Activated CD4-positive, alpha-beta T cell treated with anti-CD3 and anti-CD28 coated beads for 36 hours (primary cell): ENCODE data around the gene NAALAD2. TPM values are rescaled to one million over a fixed set of nuclear protein-coding genes. Genes with fewer than 3 reads are reported as not detected.
"Not testable (repeated sequence)": the region's sequence is repeated elsewhere in the genome, so short reads cannot be mapped to it uniquely, and the experiment has no call there.

Experiments used
- ATAC-seq: fragments of 200-7000 bp; cut with Tn5 transposase; one replicate; pipeline ENCODE4 v1.10.0; 2021; ENCODE audit warnings: mild to moderate bottlenecking, moderate library complexity
- CTCF ChIA-PET: fragments of 350-600 bp; sonication (Branson Sonifier 250); formaldehyde crosslinking; loops from one replicate; lab custom pipeline; 2021; ENCODE audit warnings: antibody characterized with exemption; lab: Charles Lee
- POLR2A ChIA-PET: fragments of 350-600 bp; sonication (Branson Sonifier 250); formaldehyde crosslinking; loops from one replicate; lab custom pipeline; 2021; ENCODE audit warnings: antibody characterized with exemption, inconsistent platforms; lab: Charles Lee
- DNase-seq: peaks from one replicate; pipeline ENCODE4 v3.0.0-alpha.2; 2020
- H3K27ac Mint-ChIP-seq: one replicate; pipeline ENCODE4 v1.8.0; 2021; ENCODE audit warnings: mixed read lengths
- H3K27me3 Mint-ChIP-seq: one replicate; pipeline ENCODE4 v1.8.0; 2021; ENCODE audit warnings: mixed read lengths
- H3K36me3 Mint-ChIP-seq: one replicate; pipeline ENCODE4 v1.8.0; 2021; ENCODE audit warnings: low read depth, mixed read lengths
- H3K4me1 Mint-ChIP-seq: one replicate; pipeline ENCODE4 v1.8.0; 2021; ENCODE audit warnings: mixed read lengths
- H3K4me3 Mint-ChIP-seq: one replicate; pipeline ENCODE4 v1.8.0; 2021; ENCODE audit warnings: mild to moderate bottlenecking, moderate library complexity, mixed read lengths
- H3K9me3 Mint-ChIP-seq: one replicate; pipeline ENCODE4 v1.8.0; 2021; ENCODE audit warnings: low read depth, mixed read lengths
- intact Hi-C, 2 experiments: fragments of 100-400 bp; cut with DNase I in 1 of 2; cut with micrococcal nuclease in 1 of 2; formaldehyde crosslinking; loops; one replicate each; pipeline versions ENCODE4 v1.14.2 to v1.15.1; 2022 to 2024; cut with DNase I, micrococcal nuclease
- total RNA-seq, 2 experiments: library from RNA; stranded (reverse); gene quantifications; one replicate each; pipeline ENCODE4 v1.2.3, GENCODE V29; 2021

Gene NAALAD2
- not detected for total RNA-seq

DNA sequence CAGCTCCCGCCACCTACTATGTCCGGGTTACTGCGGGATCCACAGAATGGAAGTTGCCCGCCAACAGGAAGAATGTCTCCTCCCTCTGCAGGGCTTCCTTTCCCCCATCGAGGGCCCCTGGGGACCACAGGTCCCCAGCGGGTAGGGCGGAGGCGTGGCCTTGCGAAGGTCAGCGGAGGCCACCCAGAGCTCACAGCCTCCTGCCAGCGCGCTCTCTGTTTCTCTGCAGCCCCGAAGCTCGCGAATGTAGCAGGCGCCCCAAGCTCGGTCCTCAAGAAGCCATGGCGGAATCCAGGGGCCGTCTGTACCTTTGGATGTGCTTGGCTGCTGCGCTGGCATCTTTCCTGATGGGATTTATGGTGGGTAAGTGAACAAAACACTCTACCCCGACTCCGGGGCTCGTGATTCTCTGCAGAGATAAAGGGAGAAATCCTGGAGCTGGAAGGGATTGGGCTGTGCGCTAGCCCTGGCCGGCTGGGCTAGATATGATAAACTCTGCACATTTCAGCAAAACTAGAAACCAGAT is at the start of gene NAALAD2:
NAALAD2 (plus strand) TSS at position 186 of the 526 bp plus-strand sequence; CDS start at position 282, 96 bp downstream.
- peaks cover 12% of the 10 kb centered on the region for H3K4me1 Mint-ChIP-seq
- no peak within 1 kb of the TSS for H3K27ac Mint-ChIP-seq
- H3K9me3 Mint-ChIP-seq = no peaks in the 10 kb centered on the region
- DNase-seq (peak; percentile 12), ATAC-seq (no peak)
- POLR2A ChIA-PET = no interaction called here
- H3K27me3 Mint-ChIP-seq = peaks cover 51% of the 10 kb centered on the region
- no peak within 1 kb of the TSS for H3K4me3 Mint-ChIP-seq
- intact Hi-C loops = no loop called here
- CTCF ChIA-PET = interaction anchor here (0.6 kb wide), 3 partner anchors 10 to 464 kb away, joined by 3 read pairs; no protein-coding TSS in a partner anchor
- H3K36me3 Mint-ChIP-seq = no peaks in the 10 kb centered on the region

DNA sequence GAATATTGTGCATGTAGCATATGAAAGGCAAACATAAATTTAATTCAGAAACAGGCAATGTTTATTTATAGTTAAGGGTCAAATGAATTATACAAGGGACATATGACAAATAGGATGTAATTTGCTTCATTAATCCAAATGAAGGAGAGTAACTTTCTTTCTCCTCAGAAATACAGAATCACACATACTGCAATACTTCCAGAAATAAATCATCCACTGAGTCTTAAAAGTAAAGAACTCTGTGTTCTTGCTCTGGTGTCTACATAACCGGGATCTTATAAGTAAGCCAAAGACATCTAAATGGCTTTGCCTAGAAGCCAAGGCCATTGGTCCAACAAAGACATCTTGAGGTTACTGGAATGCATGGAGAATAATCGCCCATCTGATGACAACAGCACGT is 48.8 kb upstream of the NAALAD2 start, which contains the start of gene UBTFL1:
UBTFL1 (plus strand) TSS at position 301 of the 400 bp plus-strand sequence; CDS start at position 301, 0 bp downstream.
- H3K27ac Mint-ChIP-seq, ATAC-seq, H3K4me3 Mint-ChIP-seq, H3K9me3 Mint-ChIP-seq, DNase-seq, H3K4me1 Mint-ChIP-seq, intact Hi-C loops, H3K27me3 Mint-ChIP-seq, CTCF ChIA-PET, H3K36me3 Mint-ChIP-seq, POLR2A ChIA-PET: not testable (repeated sequence)

DNA sequence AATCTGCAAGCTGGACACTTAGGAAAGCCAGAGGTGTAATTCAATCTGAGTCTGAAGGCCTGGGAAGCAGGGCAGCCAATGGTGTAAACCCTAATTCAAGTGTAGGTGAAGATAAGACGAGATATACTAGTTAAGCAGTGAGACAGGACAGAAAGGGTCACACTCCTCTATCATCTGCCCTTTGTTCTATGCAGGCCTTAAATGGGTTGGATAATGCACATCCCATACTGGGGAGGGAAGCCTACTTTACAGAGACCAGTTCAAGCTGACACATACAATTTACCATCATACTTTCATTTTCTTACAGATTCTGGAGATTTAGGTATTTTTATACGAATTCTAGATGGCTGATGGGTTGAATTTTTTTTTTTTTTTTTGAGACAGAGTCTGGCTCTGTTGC is 45.7 kb upstream of the NAALAD2 start:
- H3K36me3 Mint-ChIP-seq, H3K9me3 Mint-ChIP-seq, H3K4me1 Mint-ChIP-seq, H3K27me3 Mint-ChIP-seq, DNase-seq, H3K27ac Mint-ChIP-seq, intact Hi-C loops, ATAC-seq, POLR2A ChIA-PET, CTCF ChIA-PET, H3K4me3 Mint-ChIP-seq: not testable (repeated sequence)

DNA sequence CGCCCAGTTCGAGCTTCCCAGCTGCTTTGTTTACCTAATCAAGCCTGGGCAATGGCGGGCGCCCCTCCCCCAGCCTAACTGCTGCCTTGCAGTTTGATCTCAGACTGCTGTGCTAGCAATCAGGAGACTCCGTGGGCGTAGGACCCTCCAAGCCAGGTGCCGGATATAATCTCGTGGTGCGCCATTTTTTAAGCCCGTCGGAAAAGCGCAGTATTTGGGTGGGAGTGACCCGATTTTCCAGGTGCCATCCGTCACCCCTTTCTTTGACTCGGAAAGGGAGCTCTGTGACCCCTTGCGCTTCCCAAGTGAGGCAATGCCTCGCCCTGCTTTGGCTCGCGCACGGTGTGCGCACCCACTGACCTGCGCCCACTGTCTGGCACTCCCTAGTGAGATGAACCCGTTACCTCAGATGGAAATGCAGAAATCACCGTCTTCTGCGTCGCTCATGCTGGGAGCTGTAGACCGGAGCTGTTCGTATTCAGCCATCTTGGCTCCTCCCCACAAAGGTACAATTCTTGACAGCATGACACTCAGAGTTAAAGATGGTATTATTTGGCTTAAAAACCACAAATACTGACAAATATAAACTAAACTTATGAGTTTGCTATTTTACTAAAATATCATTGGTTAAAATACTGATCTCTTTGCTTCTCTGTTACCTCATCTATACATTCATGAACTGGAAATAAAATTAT is 39.1 kb upstream of the NAALAD2 start:
- H3K27ac Mint-ChIP-seq, H3K27me3 Mint-ChIP-seq, H3K36me3 Mint-ChIP-seq, intact Hi-C loops, ATAC-seq, POLR2A ChIA-PET, DNase-seq, H3K9me3 Mint-ChIP-seq, H3K4me1 Mint-ChIP-seq, CTCF ChIA-PET, H3K4me3 Mint-ChIP-seq: not testable (repeated sequence)

DNA sequence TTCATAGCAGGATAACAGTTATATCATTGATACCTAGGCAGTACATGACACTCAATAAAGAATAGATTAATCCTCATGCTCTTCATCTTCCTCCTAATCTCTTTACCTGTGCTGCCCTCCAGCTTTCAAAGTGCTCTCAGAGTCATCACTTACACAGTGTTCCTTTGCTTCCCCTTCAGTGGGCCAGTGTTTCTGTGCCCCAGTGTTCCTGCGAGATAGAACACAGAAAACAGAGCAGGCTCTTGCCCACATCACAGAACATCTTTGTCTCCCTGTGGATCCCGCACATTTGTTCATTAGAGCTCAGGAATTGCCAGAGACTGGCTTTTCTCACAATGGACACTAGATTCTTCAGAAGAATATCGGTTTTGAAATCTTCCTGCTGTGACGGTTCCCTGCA is 36.2 kb upstream of the NAALAD2 start:
- H3K27me3 Mint-ChIP-seq, DNase-seq, POLR2A ChIA-PET, CTCF ChIA-PET, H3K9me3 Mint-ChIP-seq, H3K36me3 Mint-ChIP-seq, intact Hi-C loops, H3K27ac Mint-ChIP-seq, H3K4me3 Mint-ChIP-seq, ATAC-seq: not testable (repeated sequence)
- H3K4me1 Mint-ChIP-seq = peaks cover 11% of the 10 kb centered on the region

DNA sequence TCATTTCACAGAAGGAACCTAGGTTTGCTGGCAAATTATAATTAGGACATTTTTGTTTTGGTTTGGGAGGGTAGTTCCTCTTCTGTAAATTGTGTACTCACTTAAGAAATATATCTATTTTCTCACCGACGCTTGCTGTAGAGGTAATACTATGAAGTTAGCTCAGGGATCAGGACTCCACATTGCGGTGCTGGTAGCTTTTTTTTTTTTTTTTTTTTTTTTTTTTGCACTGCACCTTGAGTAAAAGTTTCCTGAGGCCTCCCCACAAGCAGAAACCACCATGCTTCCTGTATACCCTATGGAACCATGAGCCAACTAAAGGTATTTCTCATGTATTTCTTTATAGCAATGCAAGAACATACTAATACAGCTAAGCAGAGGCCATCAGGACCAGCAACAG is 34.0 kb upstream of the NAALAD2 start:
- ATAC-seq (no peak), DNase-seq (peak; percentile 8)
- H3K9me3 Mint-ChIP-seq = no peaks in the 10 kb centered on the region
- CTCF ChIA-PET = interaction anchor here (0.9 kb wide), 1 partner anchor 13 kb away, joined by 3 read pairs; no protein-coding TSS in a partner anchor
- no peak overlapping the region for H3K4me3 Mint-ChIP-seq
- H3K27ac Mint-ChIP-seq = no peak overlapping the region
- H3K36me3 Mint-ChIP-seq = no peaks in the 10 kb centered on the region
- intact Hi-C loops = no loop called here
- peaks cover 11% of the 10 kb centered on the region for H3K4me1 Mint-ChIP-seq
- no peaks in the 10 kb centered on the region for H3K27me3 Mint-ChIP-seq
- POLR2A ChIA-PET = no interaction called here

DNA sequence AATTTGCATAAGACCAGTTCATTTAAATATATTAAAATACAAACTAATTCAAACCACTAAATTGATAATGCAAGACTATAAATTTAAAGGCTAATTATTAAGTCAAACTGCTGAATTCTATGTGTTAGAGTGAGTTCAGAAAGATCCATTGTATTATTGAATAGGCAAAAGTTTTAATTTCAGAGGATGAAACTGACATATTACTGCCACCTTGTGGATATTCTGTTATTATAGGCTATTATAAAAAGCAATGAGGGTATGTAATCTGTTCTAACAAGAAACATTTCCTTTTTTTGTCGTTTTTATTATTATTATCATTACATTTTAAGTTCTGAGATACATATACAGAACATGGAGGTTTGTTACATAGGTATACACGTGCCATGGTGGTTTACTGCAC is 20.9 kb upstream of the NAALAD2 start:
- Mint-ChIP-seq H3K4me1 (no peaks in the 10 kb centered on the region), H3K36me3 (no peaks in the 10 kb centered on the region), H3K27ac (no peak overlapping the region), H3K4me3 (no peak overlapping the region), H3K9me3 (no peaks in the 10 kb centered on the region), H3K27me3 (peaks cover 2% of the 10 kb centered on the region)
- intact Hi-C loops = loop anchor here in 1 of 2 experiments (5.0 kb wide), 1 partner anchor 1016 kb away; no protein-coding TSS in a partner anchor
- ChIA-PET POLR2A (no interaction called here), CTCF (interaction anchor here (1.0 kb wide), 2 partner anchors 13 to 18 kb away, joined by 3 to 4 read pairs; no protein-coding TSS in a partner anchor)
- ATAC-seq (no peak), DNase-seq (no peak)

DNA sequence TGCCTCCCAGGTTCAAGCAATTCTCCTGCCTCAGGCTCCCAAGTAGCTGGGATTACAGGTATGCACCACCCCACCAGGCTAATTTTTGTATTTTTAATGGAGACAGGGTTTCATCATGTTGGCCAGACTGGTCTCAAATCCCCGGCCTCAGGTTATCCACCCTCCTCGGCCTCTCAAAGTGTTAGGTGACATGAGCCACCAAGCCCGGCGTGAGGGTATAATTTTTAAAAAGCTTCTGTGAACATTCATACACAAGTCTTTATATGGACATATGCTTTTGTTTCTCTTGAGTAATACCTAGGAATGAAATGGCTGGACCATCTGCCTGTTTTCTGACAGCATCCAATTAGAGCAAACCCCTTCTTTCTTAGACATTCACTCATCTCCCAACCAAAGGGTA is 14.3 kb upstream of the NAALAD2 start:
- peaks cover 1% of the 10 kb centered on the region for H3K9me3 Mint-ChIP-seq
- H3K27ac Mint-ChIP-seq = no peak overlapping the region
- H3K4me3 Mint-ChIP-seq = no peak overlapping the region
- no peaks in the 10 kb centered on the region for H3K4me1 Mint-ChIP-seq
- DNase-seq (no peak), ATAC-seq (no peak)
- H3K36me3 Mint-ChIP-seq = no peaks in the 10 kb centered on the region
- ChIA-PET CTCF (no interaction called here), POLR2A (no interaction called here)
- H3K27me3 Mint-ChIP-seq = peaks cover 1% of the 10 kb centered on the region
- intact Hi-C loops = no loop called here

GRCh38 chr11:90124371-90124770 is 10.1 kb upstream of the NAALAD2 start:
- peaks cover 7% of the 10 kb centered on the region for H3K27me3 Mint-ChIP-seq
- no peak for DNase-seq
- no peak overlapping the region for H3K27ac Mint-ChIP-seq
- CTCF ChIA-PET = no interaction called here
- H3K4me1 Mint-ChIP-seq = no peaks in the 10 kb centered on the region
- no peak overlapping the region for H3K4me3 Mint-ChIP-seq
- POLR2A ChIA-PET = no interaction called here
- H3K36me3 Mint-ChIP-seq = no peaks in the 10 kb centered on the region
- intact Hi-C loops = no loop called here
- H3K9me3 Mint-ChIP-seq = peaks cover 1% of the 10 kb centered on the region
- ATAC-seq = no peak

GRCh38 chr11:90124946-90125345 is 9.5 kb upstream of the NAALAD2 start:
- ChIA-PET POLR2A (no interaction called here), CTCF (no interaction called here)
- intact Hi-C loops = no loop called here
- no peak overlapping the region for H3K27ac Mint-ChIP-seq
- H3K9me3 Mint-ChIP-seq = peaks cover 1% of the 10 kb centered on the region
- peaks cover 9% of the 10 kb centered on the region for H3K27me3 Mint-ChIP-seq
- H3K36me3 Mint-ChIP-seq = no peaks in the 10 kb centered on the region
- ATAC-seq (no peak), DNase-seq (no peak)
- no peak overlapping the region for H3K4me3 Mint-ChIP-seq
- H3K4me1 Mint-ChIP-seq = no peaks in the 10 kb centered on the region

DNA sequence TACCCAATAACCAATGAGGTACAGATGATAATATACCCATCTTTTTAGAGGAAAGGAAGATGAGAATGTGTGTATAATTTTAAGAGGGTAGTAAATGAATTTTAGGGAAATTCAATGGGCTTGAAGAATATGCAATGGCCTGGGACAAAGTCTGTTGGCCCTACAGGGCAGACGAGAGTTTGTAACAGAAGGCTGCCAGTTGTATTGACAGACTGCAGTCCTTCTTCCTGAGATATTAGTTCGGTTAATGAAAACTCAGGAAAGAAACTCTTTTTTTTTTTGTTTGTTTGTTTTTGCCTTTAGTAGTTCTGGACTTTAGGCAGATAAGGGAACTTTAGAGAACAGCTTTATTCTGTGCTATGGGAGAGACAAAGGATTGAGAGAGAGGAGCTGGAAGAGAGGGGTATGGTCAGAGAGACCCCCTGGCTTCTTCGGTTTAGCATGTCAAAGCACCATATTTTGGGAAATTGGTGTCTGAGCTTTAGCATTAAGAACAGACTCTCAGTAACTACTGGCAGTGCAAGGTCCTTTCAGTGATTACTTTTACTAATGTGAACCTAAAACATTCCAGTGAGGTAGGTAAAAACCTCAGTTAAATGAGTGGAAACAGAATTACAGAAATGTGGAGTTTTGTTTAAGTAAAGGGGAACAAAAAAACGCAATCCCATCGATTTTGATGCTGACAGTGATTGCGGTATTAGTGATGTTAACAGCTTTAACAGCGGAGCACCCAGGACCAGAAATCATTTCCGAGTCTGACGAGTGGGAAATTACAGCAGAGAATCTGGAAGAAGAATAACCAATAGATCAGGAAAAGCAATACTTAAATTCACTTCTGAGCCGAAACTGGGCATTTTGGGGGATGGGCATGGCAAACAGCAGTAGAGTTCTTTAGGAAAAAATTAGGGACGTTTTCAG is 644 bp upstream of the NAALAD2 start:
- no peaks in the 10 kb centered on the region for H3K36me3 Mint-ChIP-seq
- peaks cover 12% of the 10 kb centered on the region for H3K4me1 Mint-ChIP-seq
- H3K9me3 Mint-ChIP-seq = no peaks in the 10 kb centered on the region
- ChIA-PET POLR2A (no interaction called here), CTCF (interaction anchor here (0.6 kb wide), 1 partner anchor 11 kb away, joined by 3 read pairs; no protein-coding TSS in a partner anchor)
- no peak for DNase-seq
- no peak for ATAC-seq
- intact Hi-C loops = no loop called here
- H3K4me3 Mint-ChIP-seq = no peak overlapping the region
- H3K27me3 Mint-ChIP-seq = peaks cover 48% of the 10 kb centered on the region
- H3K27ac Mint-ChIP-seq = no peak overlapping the region
